Adipose tissue (tissue), 3 donors: ENCODE data around the gene UMAD1. TPM values are rescaled to one million over a fixed set of nuclear protein-coding genes. Genes with fewer than 3 reads are reported as not detected.

Source experiments
- H3K27ac ChIP-seq: one replicate; pipeline ENCODE4 v1.5.1; 2013; ENCODE audit warnings: low read depth, low read length
- WGBS, 3 donors: extraction: QIAGEN DNeasy Blood & Tissue Kit; methylation state at CpG; one replicate each; pipeline ENCODE4 v1.1.7; 2013; 5-methylcytosine and 5-hydroxymethylcytosine counted together
- polyA plus RNA-seq, 3 donors: library from polyadenylated mRNA; stranded (reverse); fragments of 200-250 nt; gene quantifications; one replicate each; pipeline ENCODE4 v1.2.3, GENCODE V29; 2013
- donor health status: healthy with polysubstance abuse.
- donor health status: Bipolar disorder and iron deficiency.
- donor health status: healthy.

The UMAD1 gene
- polyA plus RNA-seq, 3 donors = 10.2 to 17.9 (median 10.9) TPM

- no peak overlapping the region for H3K27ac ChIP-seq
- 86 to 97% (median 86%) methylated on average over 1 of the region's 1 CpG for WGBS, 3 donors
Measured at GRCh38 chr7:7706101-7706511, 65.6 kb downstream of the UMAD1 start.

- WGBS, 3 donors = 75 to 94% (median 84%) methylated on average over 4 of the region's 4 CpGs
- H3K27ac ChIP-seq = no peak overlapping the region
Measured at GRCh38 chr7:7706556-7707172, 66.1 kb downstream of the UMAD1 start.

- WGBS, 3 donors = 80 to 98% (median 90%) methylated on average over 2 of the region's 2 CpGs
- no peak overlapping the region for H3K27ac ChIP-seq
Measured at GRCh38 chr7:7707246-7707645, 66.7 kb downstream of the UMAD1 start.

GRCh38 chr7:7707806-7708205 is 67.3 kb downstream of the UMAD1 start:
- no peak overlapping the region for H3K27ac ChIP-seq
- 83 to 91% (median 88%) methylated on average over 4 of the region's 4 CpGs for WGBS, 3 donors

GRCh38 chr7:7709291-7709690 is 68.7 kb downstream of the UMAD1 start:
- WGBS, 3 donors = 56 to 77% (median 59%) methylated on average over 3 of the region's 3 CpGs

GRCh38 chr7:7710469-7710868 is 69.9 kb downstream of the UMAD1 start:
- H3K27ac ChIP-seq = no peak overlapping the region
- 90 to 94% (median 92%) methylated on average over 2 of the region's 2 CpGs for WGBS, 3 donors

More at GRCh38 chr7:7709291-7709690, 68.7 kb downstream of the UMAD1 start:
- no peak overlapping the region for H3K27ac ChIP-seq

GRCh38 chr7:7713730-7714129 is 73.2 kb downstream of the UMAD1 start:
- no peak overlapping the region for H3K27ac ChIP-seq
- 82 to 86% (median 83%) methylated on average over 4 of the region's 4 CpGs for WGBS, 3 donors

- 90 to 100% (median 91%) methylated on average over 1 of the region's 1 CpG for WGBS, 3 donors
- no peak within 1 kb of the TSS for H3K27ac ChIP-seq
Measured at GRCh38 chr7:7718492-7718891, 77.9 kb downstream of the UMAD1 start, which contains the start of gene RPA3. Gene RPA3, minus strand, starts transcription at chr7:7718607. Its CDS starts 78,189 bp downstream, at chr7:7640418.

- H3K27ac ChIP-seq = no peak overlapping the region
- 58 to 63% (median 58%) methylated on average over 2 of the region's 2 CpGs for WGBS, 3 donors
Measured at GRCh38 chr7:7719236-7719635, 78.7 kb downstream of the UMAD1 start.

GRCh38 chr7:7720193-7720592 is 79.6 kb downstream of the UMAD1 start:
- H3K27ac ChIP-seq = no peak overlapping the region
- WGBS, 3 donors = 91 to 95% (median 94%) methylated on average over 1 of the region's 1 CpG

GRCh38 chr7:7720750-7721621 is 80.4 kb downstream of the UMAD1 start:
- WGBS, 3 donors = 94 to 97% (median 96%) methylated on average over 5 of the region's 5 CpGs
- no peak overlapping the region for H3K27ac ChIP-seq

GRCh38 chr7:7731732-7732131 is 91.2 kb downstream of the UMAD1 start:
- H3K27ac ChIP-seq = no peak overlapping the region

GRCh38 chr7:7732621-7733281 is 92.2 kb downstream of the UMAD1 start:
- H3K27ac ChIP-seq = no peak overlapping the region
- 61 to 90% (median 83%) methylated on average over 4 of the region's 4 CpGs for WGBS, 3 donors

- H3K27ac ChIP-seq = no peak overlapping the region
- 93 to 95% (median 93%) methylated on average over 2 of the region's 2 CpGs for WGBS, 3 donors
Measured at GRCh38 chr7:7736671-7737070, 96.1 kb downstream of the UMAD1 start.

GRCh38 chr7:7737674-7738073 is 97.1 kb downstream of the UMAD1 start:
- H3K27ac ChIP-seq = no peak overlapping the region

GRCh38 chr7:7738177-7738576 is 97.6 kb downstream of the UMAD1 start:
- WGBS, 3 donors = 90 to 98% (median 94%) methylated on average over 1 of the region's 1 CpG
- no peak overlapping the region for H3K27ac ChIP-seq

GRCh38 chr7:7738622-7739021 is 98.1 kb downstream of the UMAD1 start:
- WGBS, 3 donors = 85 to 93% (median 90%) methylated on average over 3 of the region's 3 CpGs
- no peak overlapping the region for H3K27ac ChIP-seq

- H3K27ac ChIP-seq = no peak overlapping the region
- 77 to 82% (median 80%) methylated on average over 4 of the region's 4 CpGs for WGBS, 3 donors
Measured at GRCh38 chr7:7739204-7740036, 98.9 kb downstream of the UMAD1 start.

- WGBS, 3 donors = 87 to 99% (median 92%) methylated on average over 2 of the region's 2 CpGs
- no peak overlapping the region for H3K27ac ChIP-seq
Measured at GRCh38 chr7:7740037-7740355, 99.4 kb downstream of the UMAD1 start.
